B cell (primary cell): ENCODE data around the gene TNFAIP2.

ENCODE experiments used
- CTCF ChIP-seq: fragments of 200-600 bp; IDR thresholded peaks from one replicate; pipeline ENCODE4 v1.8.0; 2022; ENCODE audit warnings: antibody characterized with exemption, mild to moderate bottlenecking
- EZH2 ChIP-seq: IDR thresholded peaks from 2 replicates; pipeline ENCODE4 v1.6.1; 2012; ENCODE audit warnings: borderline replicate concordance, low read depth, mild to moderate bottlenecking, moderate library complexity, low read length; ENCODE audit not compliant: insufficient read depth, poor library complexity, severe bottlenecking

GRCh38 chr14:103116636-103117035 is 6.6 kb upstream of the TNFAIP2 start:
- TF ChIP-seq CTCF (no peak), EZH2 (no peak)
